HG03066 (cell line): ENCODE results near the gene CLEC20A.

ENCODE experiments used
- ATAC-seq: cut with Tn5 transposase; IDR thresholded peaks from one replicate; pipeline ENCODE4 v1.9.1; 2021; ENCODE audit warnings: low read depth; ENCODE audit not compliant: unreplicated experiment

Gene CLEC20A

DNA sequence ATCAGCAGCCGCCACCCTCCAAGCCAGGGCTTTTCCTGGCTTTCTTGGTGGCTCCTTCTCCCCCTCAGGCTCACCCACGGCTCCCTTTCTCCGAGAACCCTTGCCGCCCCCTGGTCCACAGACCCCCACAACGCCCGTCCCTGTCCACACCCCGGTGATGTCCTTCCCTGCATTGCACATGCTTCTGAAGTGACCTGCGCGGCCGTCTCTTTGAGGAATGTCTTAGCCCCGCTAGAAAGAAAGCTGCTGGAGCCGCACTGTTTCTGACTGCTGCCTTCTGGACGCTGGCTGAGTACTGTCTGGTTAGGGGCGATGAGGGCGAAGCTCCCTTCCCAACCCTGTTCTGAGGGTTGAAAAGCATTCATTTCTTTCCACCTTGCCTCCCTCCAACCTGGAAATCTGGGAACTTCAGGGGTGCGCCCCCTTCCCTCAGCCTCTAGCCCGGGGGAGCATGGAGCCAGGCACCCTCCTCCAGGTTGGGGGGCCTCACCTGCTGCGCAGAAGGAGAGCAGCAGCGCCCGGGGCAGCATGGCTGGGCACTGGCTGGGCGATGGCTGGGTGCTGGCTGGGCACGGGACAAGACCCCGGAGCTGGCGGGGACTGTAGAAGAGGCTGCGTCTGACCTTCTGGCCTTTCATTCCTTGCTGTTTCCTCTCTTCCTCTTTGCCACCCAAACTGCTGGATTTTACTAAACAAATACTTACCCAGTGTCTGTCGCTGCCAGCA lies at the start of gene CLEC20A:
Gene CLEC20A, minus strand, starts transcription at position 555 of the 726 bp plus-strand sequence. Its CDS starts 25 bp downstream, at position 530.
- no peak for ATAC-seq

DNA sequence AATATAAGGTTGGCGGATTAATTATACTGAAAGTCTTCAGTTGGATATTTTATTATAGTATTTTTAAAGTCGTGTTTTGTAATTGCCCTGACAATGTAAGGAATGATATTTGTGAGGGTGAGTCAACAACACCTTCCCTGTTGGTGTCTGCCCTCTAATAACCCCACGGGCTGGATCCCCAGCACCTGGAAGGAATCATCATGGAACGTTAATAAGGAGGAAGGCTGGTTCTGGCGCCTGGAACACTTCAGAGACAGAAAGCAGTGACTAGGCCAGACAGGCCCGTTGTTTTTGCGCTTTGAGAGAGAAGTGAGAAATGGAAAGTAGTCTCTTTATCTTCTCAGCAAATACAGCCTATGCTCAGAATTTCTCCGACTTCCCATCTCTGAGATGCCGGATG lies 47.8 kb upstream of the CLEC20A start:
- no peak for ATAC-seq

DNA sequence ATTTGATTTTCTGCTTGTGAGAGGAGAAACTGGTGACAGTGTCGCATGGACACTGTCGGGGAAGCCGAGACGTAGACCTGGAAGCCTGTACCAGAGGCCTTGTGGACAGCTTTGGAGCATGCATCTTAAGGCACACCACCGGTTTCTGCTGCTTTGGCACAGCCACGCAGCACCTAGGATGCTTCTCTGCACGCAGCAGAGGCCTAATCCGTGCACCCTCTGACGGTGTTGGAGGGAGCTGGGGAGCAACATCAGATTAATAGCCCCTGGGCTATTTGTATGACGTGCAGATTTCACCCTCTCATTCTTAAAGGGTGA lies 46.5 kb upstream of the CLEC20A start:
- ATAC-seq = peak; percentile 45

DNA sequence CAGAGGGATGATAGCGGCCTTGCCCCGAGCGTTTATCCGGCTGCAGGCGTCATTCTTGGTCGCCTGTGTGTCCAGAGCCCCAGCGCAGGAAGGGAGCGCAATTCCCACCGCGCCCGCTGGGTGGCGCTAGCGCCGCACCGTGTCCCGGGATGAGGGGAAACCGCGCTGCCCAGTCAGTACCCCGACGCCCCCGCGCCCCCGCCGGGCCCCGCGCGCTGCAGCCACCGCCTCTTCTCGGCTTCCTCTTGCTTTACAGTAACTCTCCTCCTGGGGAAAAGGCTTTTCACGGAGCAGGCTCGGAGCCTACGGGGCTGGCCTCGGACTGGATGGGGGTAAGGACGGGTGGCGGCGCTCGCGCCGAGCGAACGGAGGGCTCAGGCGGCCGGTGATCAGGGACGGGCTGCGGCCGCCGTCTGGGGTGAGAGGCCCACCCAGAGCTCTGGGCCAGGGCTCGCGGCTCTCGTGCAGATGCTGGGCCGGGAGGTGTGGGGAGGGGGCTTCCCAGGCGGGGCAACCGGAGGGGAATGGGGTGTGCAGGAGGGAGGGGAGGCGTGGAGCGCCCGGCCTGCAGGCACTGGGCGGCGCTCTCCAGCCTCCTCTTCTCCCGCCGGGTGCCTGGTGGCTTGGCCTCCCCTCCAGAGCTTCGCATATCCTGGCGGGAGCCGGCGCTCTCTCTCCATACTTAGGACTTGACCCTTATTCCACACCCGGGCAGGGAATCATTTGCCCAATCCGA lies 46.0 kb upstream of the CLEC20A start:
- peak; percentile 68 for ATAC-seq

DNA sequence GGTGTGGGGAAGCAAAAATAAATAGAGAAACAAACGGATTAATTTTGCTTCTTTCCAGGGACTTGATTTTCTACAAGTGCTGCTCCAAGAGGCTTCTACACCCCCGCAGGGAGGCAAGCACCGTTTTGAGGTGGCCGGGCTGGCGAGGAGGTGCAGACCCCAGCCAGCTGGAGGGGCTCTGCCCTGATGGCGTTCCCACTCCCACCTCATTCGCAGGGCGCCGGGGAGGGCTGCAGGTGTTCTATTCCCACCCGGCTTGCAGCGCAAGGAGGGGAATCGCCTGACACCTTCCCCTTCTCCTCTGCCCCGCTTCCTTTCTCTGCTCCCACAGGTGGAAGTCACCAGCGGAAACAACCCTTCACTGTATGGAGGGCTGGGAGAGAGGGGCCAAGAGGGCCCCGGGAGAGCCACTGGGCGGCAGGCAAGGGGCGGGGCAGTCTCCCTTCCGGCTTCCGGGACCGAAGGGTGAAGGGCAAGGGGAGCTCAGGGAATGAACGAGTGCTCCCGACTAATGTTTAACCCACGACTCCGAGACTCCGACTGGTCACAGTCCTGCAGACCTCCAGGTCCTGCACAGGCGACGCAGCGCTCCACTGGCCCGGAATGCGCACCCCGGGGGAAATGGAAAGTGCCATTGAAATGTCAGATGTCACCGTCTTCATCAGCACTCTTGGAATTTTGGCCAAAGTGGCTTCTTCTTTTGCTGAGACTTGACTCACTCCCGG lies 45.2 kb upstream of the CLEC20A start:
- ATAC-seq = peak; percentile 49

DNA sequence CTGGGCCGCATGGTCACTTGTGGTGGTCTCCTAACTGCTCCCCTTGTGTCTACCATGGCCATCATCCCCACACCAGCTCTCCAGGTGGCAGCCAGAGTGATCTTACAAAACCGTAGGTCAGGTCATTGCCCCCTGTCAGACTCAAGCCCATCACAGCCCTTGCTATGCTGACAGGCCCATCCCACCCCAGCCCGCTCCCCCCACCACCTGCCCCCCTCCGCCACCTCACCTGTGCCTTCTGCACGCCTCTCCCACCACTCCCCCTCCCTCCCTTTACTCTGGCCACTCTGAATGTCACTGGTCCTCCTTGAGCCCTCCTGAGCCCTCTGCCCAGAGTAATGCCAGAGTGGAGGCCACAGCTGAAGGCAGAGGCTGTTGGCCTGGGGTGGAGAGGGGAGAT lies 44.6 kb upstream of the CLEC20A start:
- no peak for ATAC-seq

DNA sequence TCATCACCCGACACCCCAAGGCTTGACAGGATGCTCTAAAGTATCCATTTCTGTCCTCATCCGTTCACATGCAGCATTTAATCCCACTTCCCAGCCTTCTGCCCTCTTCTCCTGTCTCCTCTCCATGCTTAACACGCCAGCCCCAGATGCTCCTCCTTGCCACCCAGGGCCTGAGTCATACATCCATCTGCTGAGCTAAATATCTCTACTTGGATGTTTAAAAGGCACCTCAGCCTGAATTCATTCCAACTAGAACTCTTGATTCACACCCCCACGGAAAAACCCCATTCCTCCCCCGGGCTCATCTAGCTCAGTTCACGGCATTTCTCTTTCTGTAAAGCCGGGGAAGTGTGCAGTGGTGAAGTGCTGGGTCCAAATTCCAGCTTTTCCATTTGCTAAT lies 43.9 kb upstream of the CLEC20A start:
- ATAC-seq = no peak

DNA sequence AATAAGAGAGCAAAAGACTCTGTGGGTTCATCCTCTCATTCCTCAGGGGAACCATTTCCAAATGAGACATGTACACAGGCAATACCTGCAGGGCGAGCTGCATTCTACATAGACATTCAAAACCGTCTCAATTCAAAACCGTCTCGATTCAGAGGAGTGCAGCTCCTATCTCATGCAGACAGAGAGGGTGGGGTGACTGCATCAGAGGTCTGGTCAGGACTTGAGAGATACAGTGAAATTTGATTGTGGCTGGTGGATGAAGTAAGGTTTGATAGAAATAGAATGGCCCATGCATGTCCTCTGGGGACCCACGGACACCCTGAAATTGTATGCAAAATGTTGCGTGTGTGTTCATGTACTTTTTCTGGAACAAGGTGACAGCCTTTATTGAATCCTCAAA lies 43.4 kb upstream of the CLEC20A start:
- no peak for ATAC-seq

DNA sequence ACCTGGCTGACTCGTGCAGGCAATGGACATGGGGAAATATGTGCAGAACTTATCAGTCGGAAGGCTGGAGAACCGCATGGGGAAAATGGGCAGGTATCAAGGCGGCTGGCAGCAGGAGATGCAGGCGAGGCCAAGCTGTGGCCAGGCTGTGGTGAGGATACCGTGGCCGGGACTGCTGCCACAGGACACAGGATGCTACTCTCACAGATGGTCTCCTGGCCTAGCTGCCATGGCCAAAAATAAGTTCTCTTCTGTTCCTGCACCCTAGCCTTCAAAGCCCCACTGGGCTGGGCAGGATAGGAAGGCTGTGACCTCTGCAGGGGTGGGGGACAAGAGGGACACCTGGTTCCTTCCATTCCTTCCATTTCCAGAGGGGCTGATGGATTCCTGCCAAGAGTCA lies 42.5 kb upstream of the CLEC20A start:
- ATAC-seq = no peak

DNA sequence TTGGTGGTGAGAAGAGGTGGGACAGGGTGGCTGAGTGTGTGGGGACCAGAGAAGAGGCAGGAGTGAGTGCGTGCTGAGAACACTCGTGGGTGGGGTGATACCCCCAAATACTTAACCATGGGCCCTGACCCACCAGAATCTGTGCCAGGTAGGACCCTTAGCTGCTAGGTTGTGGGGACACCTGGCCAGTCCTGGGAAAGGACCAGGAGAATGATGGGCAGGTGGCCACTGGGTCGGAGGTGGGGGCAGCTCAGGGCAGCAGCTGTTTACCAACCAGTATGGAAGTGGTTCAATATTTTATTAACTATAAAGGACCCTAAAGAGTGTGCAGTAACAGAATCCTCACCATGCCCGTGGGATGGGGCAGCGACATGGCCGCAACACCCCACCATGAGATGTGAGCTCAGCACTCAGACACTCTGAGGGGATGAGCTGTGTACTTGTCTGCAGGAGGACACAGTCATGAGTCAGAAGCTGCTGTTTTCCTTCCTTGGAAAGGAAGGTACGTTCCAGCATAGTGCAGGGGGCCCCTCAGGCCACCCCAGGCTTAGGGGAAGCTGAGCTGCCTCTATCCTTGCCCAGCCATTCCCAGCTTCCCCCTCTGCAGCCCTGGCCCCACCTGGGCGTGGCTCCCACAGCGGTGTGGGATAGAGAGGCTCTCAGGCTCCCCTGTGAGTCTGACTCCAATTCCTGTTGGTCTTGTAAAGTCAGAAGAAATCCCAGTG lies 41.6 kb upstream of the CLEC20A start:
- ATAC-seq = no peak

DNA sequence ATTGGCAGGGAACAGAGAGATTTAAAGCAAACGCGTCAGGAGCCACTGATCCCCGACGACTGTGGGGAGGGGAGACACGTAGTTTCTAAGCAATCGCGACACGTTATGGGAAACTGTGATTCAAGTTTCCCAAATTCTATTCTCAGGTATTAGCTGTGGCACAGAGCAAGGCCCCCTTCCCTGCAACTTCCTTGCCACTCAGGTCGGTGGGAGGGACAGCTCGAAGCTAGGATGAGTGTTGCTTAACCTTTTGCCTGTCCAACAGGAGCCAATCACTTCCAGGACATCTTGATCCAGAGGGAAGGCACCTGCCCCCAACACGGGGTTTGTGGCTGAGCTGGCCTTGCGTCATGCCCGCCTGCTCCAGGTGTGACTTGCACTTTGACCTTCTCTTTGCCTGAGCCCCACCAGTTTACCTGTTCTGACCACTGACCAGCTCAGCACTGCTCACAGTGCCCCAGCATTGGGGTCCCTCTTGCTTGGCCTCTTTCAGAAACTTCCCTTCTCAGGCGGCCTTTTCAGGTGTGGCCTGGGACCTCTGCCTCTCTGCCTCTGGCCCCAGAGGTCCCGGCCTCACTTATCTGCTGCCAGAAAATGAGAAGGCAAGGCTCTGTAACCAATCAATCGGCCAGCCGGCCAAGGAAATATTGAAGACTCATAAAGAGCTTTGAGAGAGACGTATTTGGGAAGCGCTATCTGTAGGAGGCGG lies 40.8 kb upstream of the CLEC20A start:
- ATAC-seq = no peak

DNA sequence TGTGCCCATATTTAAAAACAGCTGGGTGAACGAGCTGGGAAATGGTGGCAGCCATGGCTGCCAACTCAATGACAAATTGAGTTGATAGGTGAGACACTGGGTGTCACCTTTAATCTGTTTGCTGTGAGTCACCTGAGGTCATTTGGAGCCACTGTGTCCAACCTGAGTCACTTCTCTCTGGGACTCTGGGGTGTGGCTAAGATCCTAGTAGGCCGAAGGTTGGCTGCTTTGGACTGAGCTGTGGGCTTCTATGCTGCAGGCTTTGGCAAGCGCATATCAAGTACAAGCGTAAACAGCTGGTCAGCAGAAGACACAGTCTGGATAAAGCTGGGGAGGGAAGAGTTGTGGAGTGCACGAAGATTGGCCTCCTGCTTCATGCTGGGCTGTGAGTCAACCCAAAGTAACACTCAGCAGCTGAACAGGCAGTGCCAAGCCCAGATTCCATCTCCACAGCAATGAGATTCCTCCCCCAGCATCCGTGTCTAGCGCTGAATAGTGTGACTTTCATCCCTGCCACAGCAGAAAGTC lies 40.1 kb upstream of the CLEC20A start:
- ATAC-seq = no peak

DNA sequence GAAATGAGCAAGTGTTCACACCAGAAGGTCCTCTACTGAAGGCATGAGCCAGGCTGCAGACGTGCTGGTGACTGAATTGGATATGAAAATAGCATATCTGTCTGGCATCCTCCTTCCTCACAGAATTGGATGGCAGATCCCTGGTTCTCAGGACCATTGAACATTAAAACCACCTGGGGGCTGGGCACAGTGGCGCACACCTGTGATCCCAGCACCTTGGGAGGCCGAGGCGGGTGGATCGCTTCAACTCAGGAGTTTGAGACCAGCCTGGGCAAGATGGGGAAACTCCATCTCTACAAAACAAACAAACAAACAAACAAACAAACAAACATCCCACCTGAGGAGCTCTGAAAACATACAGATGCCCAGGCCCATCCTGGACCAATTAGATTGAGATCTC lies 39.6 kb upstream of the CLEC20A start:
- no peak for ATAC-seq

DNA sequence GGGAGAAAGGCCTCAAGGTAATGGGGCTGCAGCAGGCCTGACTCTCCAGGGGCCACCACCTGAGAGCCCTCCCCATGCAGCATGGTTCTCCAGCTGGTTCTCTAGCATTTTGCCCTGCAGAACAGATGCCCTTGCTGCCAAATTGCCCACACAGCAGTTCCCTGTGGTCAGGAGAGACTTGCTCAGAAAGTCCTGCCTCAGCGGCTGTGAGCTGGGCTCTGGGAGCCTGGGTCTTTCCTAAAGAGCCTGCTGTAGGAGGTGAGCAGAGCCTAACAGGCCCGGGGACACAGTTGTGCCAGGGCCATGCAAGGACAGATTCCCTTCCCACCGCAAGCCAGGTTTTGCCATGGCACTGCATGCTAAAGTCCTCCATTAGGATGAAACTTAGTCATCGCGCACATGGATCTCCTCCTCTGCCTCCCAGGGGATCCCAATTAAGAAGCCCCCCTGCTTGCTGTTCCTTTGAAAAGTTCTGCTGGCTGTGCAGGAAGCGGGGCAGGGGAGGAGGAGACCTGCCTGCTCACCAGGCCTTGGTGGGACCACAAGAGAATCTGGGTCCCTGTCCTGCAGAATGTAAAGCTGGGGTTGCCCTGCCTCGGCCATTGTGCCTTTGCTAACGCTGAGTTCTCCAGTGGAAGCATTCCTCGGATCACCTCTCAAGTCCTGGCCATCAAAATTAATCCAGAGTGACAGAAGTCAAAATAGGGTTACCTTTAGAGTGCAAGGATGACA lies 37.5 kb upstream of the CLEC20A start:
- ATAC-seq = no peak

DNA sequence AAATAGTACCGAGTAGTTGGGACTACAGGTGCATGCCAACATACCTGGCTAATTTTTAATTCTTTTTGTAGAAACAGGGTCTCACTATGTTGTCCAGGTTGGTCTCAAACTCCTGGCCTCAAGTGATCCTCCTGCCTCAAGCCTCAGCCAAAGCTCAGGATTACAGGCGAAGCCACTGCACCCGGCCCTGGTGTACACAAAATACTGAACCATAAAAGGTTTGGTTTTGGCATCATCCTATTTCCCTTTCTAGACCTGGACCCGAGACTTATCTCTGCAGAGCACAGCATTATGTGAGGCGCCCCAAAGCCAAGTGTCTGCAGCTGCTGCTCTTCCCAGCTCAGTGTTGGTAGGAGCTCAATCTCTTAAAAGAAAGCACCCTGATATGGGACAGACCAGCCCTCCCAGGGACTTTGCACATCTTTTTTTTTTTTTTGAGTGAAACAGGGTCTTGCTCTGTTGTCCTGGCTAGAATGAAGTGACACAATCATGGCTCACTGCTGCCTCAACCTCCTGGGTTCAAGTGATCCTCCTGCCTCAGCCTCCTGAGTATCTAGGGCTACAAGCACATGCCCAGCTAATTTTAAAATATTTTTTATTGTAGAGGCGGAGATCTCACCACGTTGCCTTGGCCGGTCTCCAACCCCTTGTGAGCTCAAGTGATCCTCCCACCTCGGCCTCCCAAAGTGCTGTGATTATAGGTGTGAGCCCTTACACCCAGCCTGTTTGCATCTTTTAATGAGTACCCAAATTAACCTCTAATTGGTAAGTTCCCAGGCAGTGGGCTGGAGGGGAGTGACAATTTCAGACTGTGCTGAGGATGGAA lies 36.6 kb upstream of the CLEC20A start:
- ATAC-seq = no peak

DNA sequence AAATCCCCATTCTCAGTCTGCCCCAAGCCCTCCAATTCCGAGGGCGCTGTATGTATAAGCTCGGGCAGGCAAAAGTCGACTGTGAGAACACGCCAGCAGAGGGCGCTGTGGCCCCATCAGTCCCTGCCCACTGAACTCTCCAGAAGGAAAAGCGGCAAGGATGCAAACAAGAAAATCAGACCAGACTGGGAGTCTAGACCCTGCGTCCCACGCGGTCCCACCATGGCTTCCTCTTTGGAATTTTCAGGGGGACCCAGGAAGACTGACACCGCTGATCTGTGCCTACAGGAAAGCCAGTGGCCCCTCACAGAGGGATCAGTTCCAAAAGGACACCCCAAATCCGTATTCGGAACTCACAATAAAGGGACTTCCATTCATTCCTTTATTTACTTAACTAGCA lies 35.6 kb upstream of the CLEC20A start:
- ATAC-seq = peak; percentile 83

DNA sequence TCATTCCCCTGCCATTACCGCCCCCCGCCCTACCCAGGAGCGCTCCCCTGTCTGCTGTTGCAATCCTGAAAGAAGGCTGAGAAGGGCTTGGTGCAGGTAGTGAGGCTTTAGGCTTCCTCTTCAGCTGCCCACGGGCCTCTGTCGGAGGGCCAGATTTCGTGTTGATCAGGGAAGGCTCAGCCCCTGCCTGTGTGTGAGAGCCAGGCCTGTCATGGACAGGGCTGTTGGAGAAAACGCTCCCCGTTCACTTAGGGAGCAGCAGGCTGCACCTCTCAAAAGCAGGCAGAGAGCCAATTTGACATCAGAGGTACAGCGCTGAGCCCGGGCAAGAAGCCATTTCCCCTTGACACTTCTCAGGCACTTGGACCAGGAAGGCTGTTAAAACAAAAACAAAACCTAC lies 35.1 kb upstream of the CLEC20A start:
- no peak for ATAC-seq

DNA sequence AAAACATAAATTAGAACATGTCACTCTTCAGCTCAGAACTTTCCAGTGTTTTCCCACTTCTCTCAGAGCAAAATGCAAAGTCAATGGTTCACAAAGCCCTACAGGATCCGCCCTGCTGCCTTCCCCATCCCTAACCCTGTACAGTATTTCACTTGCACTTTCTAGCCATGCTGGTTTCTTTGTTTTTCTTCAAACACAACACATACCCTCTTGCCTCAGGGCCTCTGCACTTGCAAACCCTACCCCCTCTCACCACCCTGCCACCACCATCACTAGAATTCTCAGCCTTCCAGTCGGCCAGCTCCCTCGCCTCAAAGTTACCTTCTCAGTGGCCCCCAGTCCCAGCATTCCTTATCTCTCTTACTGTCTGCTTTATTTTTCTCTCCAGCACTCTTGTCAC lies 33.7 kb upstream of the CLEC20A start:
- ATAC-seq = no peak

DNA sequence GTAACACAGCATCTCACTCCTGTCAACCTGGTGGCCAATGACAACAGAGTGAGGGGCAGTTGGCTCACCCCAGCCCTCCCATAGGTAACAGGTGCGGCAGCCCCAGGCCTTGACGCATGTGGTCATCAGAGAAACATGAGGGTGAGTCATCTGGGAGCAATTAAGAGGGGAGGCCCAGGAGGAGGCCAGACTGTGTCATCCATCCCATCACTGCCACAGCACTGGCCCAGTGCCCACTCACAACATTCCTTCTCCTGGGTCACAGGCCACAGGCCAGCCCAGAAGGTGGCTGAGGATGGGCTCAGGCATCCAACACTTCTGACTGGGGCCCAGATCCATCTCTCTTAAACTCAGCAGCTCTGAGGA lies 33.3 kb upstream of the CLEC20A start:
- no peak for ATAC-seq
